ENCODE results near the gene VPS11.
A peak's percentile ranks its signal among the peaks of the same experiment; 100 is the strongest.
"Not testable (repeated sequence)": the region's sequence is repeated elsewhere in the genome, so short reads cannot be mapped to it uniquely, and the experiment has no call there.

VPS11 gene

DNA sequence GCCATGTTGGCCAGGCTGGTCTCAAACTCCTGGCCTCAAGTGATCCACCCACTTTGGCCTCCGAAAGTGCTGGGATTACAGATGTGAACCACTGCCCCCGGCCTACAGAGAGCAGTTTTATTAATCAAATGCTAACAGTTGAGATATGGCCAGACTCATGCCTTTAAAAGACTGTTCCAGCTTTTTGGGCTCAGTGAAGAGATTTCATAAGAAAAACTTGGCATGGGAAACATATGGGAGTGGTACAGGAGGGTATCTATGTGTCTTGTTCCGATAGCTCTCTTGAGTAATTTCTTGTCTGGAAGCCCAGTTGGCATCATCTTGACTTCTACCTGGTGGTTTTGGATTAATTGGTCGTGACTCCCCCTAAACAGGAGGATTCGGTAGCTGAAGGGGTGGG is 28.7 kb upstream of the VPS11 start:
- no peak for DNase-seq (ENCODE audit: low spot score)

DNA sequence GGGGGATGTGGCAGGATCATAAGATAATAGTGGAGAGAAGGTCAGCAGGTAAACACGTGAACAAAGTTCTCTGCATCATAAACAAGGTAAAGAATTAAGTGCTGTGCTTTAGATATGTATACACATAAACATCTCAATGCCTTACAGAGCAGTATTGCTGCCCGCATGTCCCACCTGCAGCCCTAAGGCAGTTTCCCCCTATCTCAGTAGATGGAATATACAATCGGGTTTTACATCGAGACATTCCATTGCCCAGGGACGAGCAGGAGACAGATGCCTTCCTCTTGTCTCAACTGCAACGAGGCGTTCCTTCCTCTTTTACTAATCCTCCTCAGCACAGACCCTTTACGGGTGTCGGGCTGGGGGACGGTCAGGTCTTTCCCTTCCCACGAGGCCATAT is 28.1 kb upstream of the VPS11 start:
- DNase-seq (ENCODE audit: low spot score), result not testable (repeated sequence)

DNA sequence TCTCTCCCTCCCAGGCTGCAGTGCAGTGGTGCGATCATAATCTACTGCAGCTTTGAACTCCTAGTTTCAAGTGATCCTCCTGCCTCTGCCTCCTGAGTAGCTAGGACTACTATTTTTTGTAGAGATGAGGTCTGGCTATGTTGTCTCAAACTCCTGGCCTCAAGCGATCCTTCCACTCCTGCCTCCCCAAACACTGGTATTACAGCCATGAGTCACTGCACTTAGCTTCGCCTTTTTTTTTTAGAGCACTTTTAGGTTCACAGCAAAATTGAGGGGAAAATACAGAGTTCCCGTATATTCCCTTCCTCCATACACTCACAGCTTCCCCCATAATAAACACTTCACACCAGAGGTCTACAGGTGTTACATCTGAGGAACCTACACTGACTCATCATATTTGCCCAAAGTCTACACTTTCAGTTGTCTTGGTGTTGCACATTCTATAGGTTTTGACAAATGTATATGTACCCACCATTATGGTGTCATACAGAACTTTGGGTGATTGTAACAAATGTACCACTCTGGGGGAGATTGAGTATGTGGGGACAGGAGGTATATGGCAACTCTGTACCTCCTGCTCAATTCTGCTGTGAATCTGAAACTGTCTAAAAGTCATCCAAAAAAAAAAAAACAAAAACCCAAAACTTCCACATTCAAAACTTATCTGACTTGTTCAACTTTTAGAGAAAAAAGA is 25.6 kb upstream of the VPS11 start:
- no peak for DNase-seq (ENCODE audit: low spot score)

DNA sequence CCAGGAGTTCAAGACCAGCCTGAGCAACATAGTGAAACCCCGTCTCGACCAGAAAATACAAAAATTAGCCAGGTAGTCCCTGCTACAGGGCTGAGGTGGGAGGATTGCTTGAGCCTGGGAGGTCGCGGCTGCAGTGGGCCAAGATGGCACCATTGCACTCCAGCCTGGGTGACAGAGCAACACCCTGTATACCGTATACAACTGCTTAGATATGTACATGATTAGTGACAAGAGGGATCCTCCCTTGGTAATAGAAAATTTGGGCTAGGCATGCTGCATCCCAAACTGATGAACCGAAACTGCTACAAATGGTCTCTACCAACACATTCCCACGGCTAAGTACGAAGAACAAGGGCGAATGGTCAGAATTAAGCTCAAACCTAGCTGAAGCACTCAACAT is 24.7 kb upstream of the VPS11 start:
- no peak for DNase-seq (ENCODE audit: low spot score)

DNA sequence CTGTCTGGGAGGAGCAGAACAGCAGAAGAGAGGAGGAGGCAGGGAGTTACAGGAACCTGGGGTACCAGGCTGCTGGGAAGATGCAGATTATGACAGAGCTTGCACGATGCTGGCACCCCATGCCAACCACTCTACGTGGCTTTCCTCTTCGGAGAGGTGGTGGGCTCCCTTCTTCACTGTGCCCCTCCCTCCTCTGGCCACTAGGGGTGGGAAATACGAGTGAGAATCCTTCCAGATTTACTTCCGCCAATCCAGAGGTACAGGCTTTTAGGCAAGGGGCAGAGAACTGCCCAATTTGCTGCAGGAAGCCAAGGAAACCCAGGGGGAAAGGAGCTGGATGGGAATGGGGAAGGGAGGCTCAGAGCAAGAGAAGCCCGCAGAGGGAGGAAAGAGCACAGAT is 22.9 kb upstream of the VPS11 start:
- DNase-seq (ENCODE audit: low spot score), result no peak

DNA sequence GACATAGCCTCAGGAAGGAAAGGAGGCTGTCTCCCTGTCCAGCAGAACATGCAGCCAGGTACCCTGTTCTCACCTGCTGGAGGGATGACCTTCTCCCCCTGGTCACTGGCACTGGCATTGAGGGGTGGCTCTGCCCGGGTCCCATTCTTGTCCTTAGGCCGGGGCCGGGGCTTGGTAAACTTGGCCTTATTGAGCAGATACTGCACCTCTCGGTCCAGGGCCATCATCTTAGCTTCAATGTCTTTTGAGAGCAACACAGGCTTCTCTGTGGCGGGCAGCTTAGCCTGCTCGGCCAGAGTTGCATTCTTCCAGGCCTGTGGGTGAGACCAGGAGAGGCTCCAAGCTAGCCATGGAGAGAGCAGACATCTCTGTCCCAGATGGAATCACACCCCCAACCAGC is 21.1 kb upstream of the VPS11 start:
- no peak for DNase-seq (ENCODE audit: low spot score)

DNA sequence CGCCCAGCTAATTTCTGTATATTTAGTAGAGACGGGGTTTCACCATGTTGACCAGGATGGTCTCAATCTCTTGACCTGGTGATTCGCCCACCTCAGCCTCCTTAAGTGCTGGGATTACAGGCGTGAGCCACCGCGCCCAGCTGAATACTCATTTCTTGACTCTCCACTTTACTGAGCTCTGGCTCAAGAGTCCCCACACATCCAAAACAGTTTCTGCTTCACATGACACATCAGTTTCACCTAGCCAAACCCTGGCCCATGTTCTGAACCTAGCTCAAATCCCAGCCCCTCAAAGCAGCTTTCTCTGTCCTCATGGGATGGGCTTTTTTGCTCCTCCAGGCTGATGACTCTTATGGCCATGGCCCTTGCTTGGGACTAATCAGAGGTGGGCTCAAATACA is 20.4 kb upstream of the VPS11 start:
- DNase-seq (ENCODE audit: low spot score), result no peak

DNA sequence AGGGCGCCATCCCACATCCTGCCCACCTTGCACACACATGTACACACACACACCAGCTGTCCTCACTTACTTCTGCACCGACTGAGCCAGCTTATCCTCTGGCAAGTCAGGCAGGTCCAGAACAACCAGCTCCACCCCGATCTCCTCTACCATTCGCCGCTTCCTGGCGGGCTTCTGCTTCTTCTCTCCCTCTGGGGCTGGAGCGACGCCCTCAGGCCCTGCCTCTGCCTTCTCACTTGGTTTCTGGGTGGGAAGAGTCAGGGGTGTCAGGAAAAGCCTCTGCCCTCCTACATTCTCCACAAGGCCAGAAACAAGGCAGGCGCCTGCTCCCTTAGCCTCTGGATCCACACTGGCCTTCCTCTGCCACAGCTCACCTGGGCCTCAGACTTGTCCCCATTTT is 19.0 kb upstream of the VPS11 start:
- no peak for DNase-seq (ENCODE audit: low spot score)

DNA sequence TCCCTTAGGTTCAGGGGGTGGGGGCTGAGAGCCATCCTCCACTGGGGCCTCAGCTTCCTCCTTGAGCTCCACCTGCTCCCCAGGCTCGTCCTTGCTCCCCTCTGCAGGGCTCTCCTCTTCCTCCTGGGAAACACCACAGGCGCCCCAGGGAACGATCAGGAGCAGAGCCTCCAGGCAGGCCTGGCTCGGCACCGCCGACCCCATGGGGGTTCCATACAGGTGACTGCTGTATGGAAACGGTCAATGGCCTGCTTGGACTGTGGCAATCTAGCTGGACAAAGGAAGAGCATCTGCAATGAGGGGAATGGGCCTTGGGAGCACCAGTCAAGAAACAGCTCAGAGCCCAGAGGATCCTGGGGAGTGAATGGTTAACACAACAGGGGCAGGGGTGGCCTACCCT is 18.5 kb upstream of the VPS11 start:
- DNase-seq (ENCODE audit: low spot score), result no peak

DNA sequence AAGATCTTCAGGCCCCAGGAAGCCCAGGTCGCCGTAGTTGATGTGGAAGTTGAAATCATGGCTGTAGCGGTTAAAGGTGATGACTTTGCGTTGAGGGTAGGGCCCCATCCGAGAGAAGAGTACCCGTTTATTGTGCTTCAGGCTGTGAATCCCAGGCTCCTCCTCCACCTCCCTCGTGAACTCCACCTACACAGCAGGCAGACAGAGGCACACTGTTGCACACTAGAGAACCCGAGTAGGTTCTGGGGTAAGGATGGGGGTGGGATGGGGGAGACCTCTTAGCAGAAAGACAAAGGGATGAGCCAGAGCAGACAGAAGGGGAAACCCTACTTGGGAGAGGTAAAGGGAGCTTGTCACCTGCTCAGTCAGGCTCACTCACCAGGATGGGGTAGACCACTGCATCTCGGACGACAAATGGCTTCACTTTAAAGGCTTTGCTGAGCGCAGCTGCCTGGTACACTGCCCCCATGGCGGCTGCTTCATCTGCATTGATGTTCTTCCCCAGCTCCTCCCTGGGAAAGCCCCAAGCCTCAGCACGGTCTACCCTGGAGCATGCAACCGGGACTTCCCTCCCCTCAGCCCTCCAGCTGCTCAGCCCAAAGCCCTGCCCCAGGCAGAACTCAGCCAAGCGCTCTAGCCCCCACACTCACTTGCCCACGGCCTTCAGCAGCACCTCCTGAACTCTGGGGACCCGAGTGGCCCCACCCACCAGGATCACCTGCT is 16.0 kb upstream of the VPS11 start:
- DNase-seq (ENCODE audit: low spot score), result no peak

DNA sequence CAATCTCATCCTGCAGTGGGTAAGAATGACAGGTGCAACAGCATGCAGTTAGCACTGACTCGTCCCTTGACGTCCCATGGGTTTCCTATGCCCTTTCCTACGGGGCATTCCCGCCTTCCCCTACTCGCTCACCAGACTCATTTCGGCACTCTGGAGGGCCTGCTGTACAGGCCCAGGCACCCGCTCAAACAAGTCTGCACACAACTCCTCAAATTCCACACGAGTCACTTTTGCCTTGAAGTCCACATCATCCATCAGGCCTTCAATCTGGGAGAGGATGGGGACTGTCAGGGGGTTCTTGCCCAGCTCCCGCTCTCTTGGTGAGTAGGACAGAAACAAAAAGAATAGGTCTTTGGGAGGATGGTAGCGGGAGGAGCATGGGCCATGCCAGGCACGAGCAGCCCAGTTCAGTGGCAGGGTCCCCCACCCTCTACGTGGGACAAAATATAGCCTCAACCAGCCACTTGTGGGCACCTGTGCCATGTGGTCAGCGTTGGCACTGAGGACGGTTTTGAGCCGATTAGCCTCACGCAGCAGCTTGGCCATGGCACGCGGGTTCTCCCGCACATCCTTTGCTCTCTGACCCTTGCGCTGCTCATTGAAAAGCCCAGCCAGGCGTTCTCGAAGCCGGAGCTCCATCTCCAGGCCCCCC is 15.3 kb upstream of the VPS11 start:
- DNase-seq (ENCODE audit: low spot score), result no peak

DNA sequence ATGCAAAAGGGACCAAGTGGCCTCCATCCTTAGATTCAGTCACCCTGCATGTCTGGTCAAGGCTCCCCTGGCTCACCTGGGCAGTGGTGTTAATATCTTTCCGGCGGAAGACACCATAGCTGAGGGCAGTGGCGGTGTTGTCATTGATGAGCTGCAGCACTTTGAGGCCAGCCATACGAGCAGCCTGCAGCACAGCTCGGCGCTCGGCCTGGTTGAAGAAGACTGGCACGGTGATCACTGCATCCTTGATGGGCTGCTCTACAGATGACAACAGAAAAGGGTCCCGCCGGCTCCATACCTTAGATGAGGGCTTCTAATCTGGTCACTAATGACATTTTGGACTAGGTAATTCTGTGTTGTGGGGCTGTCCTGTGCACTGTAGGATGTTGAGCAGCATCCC is 13.2 kb upstream of the VPS11 start:
- no peak for DNase-seq (ENCODE audit: low spot score)

DNA sequence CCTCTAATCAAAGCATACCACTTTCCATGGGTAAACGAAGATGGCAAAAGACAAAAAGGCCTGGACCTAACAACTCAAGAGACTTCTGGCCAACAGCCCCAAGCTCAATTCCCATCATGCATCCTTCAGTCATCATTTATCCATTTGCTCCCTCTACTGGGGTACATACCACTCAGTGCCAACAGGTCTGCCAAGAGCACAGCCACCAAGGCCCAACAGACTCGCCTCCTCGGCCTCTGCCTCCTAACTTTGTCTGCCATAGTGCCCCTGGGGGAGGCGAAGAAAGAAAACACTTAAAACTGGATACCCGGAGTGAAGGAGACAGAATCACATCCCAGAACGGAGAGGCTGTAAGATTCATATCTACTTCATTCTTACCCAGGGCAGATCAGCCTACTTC is 11.7 kb upstream of the VPS11 start:
- no peak for DNase-seq (ENCODE audit: low spot score)

DNA sequence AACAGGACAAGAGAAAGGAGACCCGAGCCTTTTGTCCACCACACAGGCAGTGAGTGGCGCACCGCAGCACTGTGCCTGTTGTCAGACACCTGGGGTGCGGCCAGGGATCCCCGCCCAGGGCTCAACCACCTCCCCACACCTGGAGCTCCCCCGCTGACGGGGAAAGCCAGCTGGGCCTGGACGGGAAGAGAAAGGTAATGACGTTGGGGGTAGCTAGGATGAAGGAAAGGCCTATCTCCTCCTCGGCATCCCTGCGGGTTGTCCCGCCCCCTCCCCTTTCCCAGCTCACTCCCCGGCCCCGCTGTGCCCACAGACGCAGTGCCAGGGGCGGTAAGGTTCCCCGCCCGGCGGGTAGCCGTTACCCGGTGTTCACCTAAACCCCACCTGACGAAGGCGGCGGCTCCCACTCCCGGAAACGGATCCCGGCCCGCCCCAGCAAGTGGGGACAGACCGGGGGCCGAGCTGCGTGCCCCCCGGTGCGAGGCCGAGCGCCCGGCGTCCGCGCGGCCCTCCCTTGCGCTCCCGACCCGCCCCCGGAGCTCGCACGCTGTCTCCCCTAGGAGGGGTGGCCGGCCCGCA is 11.1 kb upstream of the VPS11 start:
- no peak for DNase-seq (ENCODE audit: low spot score)

DNA sequence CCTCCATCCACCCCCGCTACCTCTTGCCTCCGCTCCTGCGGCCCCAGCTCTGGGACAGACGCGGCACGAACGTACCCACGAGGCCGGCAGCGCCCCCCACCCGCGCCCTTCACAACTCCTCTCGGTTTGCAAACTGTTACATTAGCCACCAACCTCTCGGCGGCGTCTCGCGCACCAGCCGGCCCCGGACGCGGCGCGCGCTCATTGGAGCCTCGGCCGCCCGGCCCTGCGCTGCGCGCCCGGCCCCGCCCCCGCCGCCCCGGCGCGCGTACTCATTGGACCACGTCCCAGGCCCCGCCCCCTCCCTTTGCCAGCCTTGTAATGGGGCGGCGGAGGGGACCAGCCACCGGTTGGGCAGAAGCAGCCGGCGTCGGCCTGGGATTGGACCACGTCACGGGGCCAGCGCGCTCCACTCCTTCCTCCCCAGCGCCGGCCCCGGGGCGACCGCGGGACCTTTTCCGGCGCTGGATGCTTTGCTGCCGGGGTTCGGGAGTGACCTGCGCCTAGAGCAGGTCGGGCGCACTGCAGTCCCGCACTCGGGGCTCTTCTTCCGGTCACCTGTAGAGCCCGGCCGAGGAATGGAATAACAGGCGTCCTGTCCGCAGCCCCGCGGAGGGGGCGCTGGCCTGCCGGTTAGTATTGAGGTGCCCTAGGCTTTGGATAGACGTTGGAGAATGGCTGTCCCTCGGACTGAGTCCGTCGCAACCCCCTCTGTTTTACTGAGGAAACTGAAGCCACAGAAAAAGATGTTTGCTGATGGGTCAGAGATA is 10.4 kb upstream of the VPS11 start, which contains the start of gene HYOU1:
Gene HYOU1 (minus strand): TSS at position 206 of the 770 bp plus-strand sequence. CDS start 1,045 bp downstream, outside the sequence.
- peak; percentile 95 for DNase-seq (ENCODE audit: low spot score)

DNA sequence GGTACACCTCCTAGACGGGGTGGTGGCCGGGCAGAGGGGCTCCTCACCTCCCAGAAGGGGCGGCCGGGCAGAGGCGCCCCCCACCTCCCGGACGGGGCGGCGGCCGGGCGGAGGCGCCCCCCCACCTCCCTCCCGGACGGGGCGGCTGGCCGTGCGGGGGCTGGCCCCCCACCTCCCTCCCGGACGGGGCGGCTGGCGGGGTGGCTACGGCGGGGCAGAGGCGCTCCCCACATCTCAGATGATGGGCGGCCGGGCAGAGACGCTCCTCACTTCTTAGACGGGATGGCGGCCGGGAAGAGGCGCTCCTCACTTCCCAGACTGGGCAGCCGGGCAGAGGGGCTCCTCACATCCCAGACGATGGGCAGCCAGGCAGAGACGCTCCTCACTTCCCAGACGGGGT is 8.5 kb upstream of the VPS11 start:
- not testable (repeated sequence) for DNase-seq (ENCODE audit: low spot score)

DNA sequence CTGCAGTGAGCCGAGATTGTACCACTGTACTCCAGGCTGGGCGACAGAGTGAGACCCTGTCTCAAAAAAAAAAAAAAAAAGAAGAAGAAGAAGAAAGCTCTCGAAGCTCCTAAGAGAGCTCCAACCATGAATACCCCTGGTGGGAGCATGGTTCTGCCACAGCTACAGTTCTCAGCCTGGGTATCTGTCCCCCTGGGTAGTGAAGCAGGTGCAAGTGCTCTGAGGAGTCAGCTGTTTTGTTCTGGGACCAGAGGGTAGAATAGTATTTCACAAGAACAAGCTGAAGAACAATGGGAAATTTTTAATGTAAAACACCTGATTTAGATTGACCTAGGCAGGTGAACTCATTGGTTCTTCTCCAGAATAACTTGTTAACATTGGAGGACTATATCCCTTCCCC is 6.4 kb upstream of the VPS11 start:
- DNase-seq (ENCODE audit: low spot score), result no peak

DNA sequence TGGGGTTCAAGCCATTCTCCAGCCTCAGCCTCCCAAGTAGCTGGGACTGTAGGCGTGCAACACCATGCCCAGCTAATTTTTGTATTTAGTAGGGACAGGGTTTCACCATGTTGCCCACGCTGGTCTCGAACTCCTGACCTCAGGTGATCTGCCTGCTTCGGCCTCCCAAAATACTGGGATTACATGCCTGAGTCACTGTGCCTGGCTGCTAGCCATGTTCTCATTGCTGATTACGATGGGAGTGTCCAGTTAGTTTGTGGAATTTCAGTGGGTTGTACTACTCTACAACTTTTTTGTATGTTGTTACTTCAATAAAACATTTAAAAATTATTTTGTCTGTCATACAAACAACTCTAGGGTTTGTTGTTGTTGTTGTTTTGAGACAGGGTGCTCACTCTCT is 4.8 kb upstream of the VPS11 start:
- DNase-seq (ENCODE audit: low spot score), result no peak

DNA sequence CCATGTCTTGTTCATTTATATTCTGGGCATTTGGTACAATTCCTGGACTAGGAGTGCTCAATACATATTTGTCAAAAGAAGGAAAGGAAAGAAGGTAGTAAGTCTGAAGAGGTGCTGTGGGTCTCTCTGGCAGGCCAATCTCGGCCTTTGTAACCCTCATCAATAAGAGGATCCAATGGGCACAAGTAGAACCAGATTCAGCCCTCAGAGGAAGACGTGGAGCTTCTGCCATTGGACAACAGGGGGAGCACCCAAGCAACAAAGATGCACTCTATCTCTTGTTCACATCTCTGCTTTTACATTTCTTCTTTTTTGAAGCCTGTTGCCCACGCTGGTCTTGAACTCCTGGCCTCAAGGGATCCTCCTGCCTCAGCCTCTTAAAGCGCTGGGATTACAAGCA is 2.2 kb upstream of the VPS11 start:
- DNase-seq (ENCODE audit: low spot score), result no peak

DNA sequence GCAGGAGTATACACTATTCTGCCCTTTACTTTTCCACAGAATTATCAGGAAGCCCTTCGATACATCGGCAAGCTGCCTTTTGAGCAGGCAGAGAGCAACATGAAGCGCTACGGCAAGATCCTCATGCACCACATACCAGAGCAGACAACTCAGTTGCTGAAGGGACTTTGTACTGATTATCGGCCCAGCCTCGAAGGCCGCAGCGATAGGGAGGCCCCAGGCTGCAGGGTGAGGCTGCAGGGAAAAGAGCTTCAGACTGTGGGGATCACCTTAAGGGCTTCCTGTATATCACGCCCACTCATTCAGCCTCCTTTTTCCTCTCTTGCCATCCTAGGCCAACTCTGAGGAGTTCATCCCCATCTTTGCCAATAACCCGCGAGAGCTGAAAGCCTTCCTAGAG is 10.2 kb downstream of the VPS11 start:
- no peak for DNase-seq (ENCODE audit: low spot score)

DNA sequence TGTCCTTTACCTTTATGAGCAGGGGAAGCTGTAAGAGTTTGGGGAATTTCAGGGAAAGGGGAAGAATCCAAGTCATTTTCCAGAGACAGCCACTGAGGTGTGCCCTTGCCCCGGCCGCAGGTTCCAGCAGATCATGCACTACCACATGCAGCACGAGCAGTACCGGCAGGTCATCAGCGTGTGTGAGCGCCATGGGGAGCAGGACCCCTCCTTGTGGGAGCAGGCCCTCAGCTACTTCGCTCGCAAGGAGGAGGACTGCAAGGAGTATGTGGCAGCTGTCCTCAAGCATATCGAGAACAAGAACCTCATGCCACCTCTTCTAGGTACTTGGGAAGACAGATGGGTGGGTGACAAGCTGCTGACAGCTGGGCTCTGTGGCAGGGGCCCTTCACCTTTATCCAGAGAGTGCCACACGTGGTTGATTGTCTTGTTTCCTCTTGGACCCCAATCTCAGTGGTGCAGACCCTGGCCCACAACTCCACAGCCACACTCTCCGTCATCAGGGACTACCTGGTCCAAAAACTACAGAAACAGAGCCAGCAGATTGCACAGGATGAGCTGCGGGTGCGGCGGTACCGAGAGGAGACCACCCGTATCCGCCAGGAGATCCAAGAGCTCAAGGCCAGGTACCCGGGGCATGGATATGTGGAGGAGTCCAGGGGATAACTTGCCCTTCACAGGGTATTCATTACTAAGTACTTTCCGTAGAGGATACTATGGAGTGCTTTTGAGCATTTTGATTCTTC is 11.2 kb downstream of the VPS11 start:
- no peak for DNase-seq (ENCODE audit: low spot score)
